ENCODE results near the gene SLC49A3. TPM values are rescaled to one million over a fixed set of nuclear protein-coding genes. Genes with fewer than 3 reads are reported as not detected.

SLC49A3 gene
- total RNA-seq, 1 donor from 2014 or later = 0.67 TPM

DNA sequence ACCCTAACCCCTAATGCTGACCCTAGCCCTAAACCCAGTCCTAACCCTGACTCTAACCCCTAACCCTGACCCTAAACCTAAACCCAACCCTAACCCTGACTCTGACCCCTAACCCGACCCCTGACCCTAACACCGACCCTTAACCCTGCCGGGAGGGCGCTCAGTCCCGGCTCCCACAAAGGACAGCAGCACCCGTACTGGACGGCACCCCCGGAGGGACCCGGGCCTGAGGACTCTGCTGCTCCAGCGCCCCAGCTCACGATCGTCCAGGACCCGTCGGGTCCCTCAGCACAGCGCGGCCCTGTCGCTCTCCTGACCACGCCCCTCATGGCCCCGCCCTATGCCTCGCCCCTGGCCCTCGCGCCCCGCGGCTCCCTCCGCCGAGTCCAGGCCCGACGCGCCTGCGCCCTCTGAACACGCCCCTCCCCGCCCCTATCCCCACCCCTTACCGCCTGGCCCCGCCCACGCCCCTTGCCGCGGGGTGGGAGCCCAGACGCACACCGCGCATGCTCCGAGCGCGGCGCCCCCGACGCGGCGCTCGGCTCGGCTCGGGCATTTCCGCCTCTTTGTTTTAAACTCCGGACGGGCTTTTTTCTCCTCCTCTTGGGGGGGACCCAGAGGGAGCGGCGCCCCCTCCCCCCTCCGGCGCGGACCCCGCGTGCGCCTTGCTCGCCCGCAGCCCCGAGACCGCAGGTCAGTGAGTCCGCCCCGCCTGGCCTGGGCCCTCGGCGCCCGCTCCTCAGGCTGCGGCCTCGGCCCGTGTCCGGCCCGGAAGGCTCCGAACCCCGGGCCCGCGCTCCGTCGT lies 16.5 kb upstream of the SLC49A3 start, which contains the start of gene PCGF3:
Gene PCGF3 (plus strand): TSS at position 555 of the 805 bp plus-strand sequence. CDS start 27,849 bp downstream, outside the sequence.
- peaks cover 11% of the 10 kb centered on the region for H3K36me3 Mint-ChIP-seq (ENCODE audit: unreplicated experiment)
- H3K27me3 Mint-ChIP-seq (ENCODE audit: unreplicated experiment) = peaks cover 6% of the 10 kb centered on the region
- no peaks in the 10 kb centered on the region for H3K9me3 Mint-ChIP-seq (ENCODE audit: unreplicated experiment)
- peak within 1 kb of the TSS; percentile 76 for H3K4me3 Mint-ChIP-seq (ENCODE audit: unreplicated experiment)
- peak within 1 kb of the TSS; percentile 10 for H3K27ac Mint-ChIP-seq (ENCODE audit: unreplicated experiment)
- DNase-seq (ENCODE audit: extremely low spot score, unreplicated experiment) = peak; percentile 100
- H3K4me1 Mint-ChIP-seq (ENCODE audit: unreplicated experiment) = peaks cover 23% of the 10 kb centered on the region
- TF ChIP-seq, protein P1, sequence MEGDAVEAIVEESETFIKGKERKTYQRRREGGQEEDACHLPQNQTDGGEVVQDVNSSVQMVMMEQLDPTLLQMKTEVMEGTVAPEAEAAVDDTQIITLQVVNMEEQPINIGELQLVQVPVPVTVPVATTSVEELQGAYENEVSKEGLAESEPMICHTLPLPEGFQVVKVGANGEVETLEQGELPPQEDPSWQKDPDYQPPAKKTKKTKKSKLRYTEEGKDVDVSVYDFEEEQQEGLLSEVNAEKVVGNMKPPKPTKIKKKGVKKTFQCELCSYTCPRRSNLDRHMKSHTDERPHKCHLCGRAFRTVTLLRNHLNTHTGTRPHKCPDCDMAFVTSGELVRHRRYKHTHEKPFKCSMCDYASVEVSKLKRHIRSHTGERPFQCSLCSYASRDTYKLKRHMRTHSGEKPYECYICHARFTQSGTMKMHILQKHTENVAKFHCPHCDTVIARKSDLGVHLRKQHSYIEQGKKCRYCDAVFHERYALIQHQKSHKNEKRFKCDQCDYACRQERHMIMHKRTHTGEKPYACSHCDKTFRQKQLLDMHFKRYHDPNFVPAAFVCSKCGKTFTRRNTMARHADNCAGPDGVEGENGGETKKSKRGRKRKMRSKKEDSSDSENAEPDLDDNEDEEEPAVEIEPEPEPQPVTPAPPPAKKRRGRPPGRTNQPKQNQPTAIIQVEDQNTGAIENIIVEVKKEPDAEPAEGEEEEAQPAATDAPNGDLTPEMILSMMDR (IDR thresholded peaks at IDR 0.05) = no peak

DNA sequence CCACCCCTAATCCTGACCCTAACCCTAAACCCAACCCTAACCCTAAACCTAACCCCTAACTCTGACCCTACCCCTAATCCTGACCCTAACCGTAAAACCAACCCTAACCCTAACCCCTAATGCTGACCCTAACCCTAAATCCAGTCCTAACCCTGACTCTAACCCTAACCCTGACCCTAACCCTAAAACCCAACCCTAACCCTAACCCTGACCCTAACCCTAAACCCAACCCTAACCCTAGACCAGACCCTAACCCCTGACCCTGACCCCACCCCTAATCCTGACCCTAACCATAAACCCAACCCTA lies 16.0 kb upstream of the SLC49A3 start:
- Mint-ChIP-seq H3K9me3 (ENCODE audit: unreplicated experiment) (no peaks in the 10 kb centered on the region), H3K4me3 (ENCODE audit: unreplicated experiment) (peak overlapping the region; percentile 76), H3K36me3 (ENCODE audit: unreplicated experiment) (peaks cover 6% of the 10 kb centered on the region), H3K27me3 (ENCODE audit: unreplicated experiment) (peaks cover 6% of the 10 kb centered on the region), H3K27ac (ENCODE audit: unreplicated experiment) (no peak overlapping the region), H3K4me1 (ENCODE audit: unreplicated experiment) (peaks cover 17% of the 10 kb centered on the region)
- TF ChIP-seq, protein P1 (IDR thresholded peaks at IDR 0.05) = no peak
- no peak for DNase-seq (ENCODE audit: extremely low spot score, unreplicated experiment)

DNA sequence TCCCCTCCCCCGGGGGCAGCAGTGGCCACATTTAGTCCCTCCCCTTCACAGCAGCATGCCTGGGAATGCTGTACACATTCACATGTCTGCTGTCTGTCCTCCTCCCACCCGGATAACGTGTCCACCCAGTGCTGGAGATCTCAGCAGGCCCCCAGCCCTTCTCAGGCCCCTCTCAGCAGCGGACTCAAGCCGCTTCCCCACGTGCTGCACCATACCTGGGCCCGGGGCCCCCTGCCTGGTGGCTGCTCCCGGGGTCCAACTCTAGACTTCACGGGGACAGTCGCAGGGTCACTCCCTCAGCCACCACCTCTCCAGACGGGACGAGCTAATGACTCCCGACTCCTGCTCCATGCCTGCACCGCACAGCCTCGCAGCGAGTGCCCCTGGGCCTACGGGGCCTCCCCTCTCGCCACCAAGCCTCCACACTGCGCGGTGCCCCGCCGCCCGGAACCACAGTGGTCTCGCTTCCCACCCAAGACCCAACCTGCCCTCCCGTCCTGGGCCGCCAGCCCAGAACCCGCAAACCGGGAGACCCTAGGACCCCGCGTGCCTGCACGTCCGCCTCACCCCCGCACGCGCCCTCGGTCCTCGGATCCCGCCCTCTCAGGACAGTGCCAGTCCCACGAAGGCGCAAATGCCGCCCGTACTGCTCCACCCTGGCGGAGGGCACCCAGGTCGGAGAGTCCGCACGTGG lies 15.4 kb upstream of the SLC49A3 start:
- Mint-ChIP-seq H3K4me3 (ENCODE audit: unreplicated experiment) (no peak overlapping the region), H3K36me3 (ENCODE audit: unreplicated experiment) (peaks cover 1% of the 10 kb centered on the region), H3K27ac (ENCODE audit: unreplicated experiment) (no peak overlapping the region), H3K4me1 (ENCODE audit: unreplicated experiment) (peaks cover 11% of the 10 kb centered on the region), H3K9me3 (ENCODE audit: unreplicated experiment) (no peaks in the 10 kb centered on the region), H3K27me3 (ENCODE audit: unreplicated experiment) (peaks cover 6% of the 10 kb centered on the region)
- TF ChIP-seq, protein P1 (IDR thresholded peaks at IDR 0.05) = no peak
- DNase-seq (ENCODE audit: extremely low spot score, unreplicated experiment) = peak; percentile 85

DNA sequence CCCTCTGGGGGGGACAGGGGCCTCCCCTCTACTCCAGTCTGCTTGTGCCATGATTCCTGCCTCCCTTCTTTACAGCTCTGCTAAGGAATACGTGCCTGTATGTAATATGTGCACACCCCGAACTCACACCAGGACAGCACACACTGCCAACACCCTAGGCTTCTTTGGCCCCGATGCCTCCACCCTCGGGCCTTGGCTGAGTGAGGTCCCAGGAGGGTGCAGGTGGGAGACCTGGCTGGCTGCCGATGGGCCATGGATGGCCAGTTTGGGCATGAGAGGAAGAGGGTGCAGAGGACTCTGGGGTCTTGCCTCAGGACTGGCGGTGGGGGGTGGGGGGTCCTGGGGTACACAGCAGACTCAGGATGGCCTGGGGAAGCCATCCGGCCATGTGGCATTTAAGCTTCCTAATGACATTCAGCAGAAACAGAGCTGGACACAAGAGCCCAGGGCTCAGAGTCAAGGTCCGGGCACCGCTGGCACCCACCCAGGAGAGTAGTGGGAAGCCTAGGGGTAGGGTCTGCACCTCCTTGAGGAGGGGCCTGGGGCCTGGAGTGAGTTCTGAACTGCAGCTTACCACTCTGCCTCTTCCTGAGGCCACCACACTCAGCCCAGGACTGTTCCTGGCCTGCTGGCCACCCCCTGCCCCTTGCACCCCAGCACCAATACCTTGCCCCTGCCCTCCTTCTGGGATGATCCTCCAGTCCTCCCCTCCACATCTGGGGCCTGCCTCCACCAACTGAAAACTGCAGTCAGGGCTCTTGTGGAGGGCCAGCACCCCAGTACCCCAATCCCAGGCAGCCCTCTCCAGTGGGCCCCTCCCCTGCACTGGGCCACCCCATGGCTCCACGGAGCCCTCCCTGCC lies 14.6 kb upstream of the SLC49A3 start:
- no peaks in the 10 kb centered on the region for H3K9me3 Mint-ChIP-seq (ENCODE audit: unreplicated experiment)
- H3K36me3 Mint-ChIP-seq (ENCODE audit: unreplicated experiment) = no peaks in the 10 kb centered on the region
- no peak for DNase-seq (ENCODE audit: extremely low spot score, unreplicated experiment)
- H3K27me3 Mint-ChIP-seq (ENCODE audit: unreplicated experiment) = peaks cover 6% of the 10 kb centered on the region
- TF ChIP-seq, protein P1 (IDR thresholded peaks at IDR 0.05) = no peak
- no peak overlapping the region for H3K27ac Mint-ChIP-seq (ENCODE audit: unreplicated experiment)
- H3K4me1 Mint-ChIP-seq (ENCODE audit: unreplicated experiment) = peaks cover 6% of the 10 kb centered on the region
- H3K4me3 Mint-ChIP-seq (ENCODE audit: unreplicated experiment) = no peak overlapping the region

Data from osteocyte (in vitro differentiated cells).